ENCODE data around the gene ZNF679. TPM values are rescaled to one million over a fixed set of nuclear protein-coding genes. Genes with fewer than 3 reads are reported as not detected.

The ZNF679 gene
- total RNA-seq, 1 experiment from 2014 or later, result not detected

DNA sequence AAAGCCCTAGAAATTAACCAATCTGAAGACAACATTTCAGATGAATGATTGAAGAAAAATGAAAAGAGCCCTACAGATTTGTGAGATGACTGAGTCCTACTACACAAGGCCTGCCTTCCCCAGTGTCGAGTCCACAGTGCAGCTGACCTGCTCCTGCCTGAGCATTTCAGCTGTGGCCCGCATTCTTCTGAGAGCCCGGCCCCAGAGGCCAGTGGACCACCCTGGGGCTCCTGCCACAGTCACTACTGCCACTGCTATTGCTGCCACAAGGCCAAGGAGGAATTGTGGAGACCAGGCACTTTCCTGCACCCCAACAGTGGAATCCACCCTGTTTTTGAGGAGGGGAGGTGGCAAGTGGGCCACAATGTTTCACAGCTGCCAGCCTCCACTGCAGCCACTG, 40.9 kb upstream of the ZNF679 start:
- BruUV-seq (replicated peaks), result no TSS peak
- TF ChIP-seq SIN3A (IDR thresholded peaks at IDR 0.05; ENCODE audit: borderline replicate concordance, insufficient read depth, low read depth, low read length), result no peak
- no peak for TF ChIP-seq POLR2AphosphoS5 (IDR thresholded peaks at IDR 0.05; ENCODE audit: low read depth, low read length)
- TF ChIP-seq, protein P1, sequence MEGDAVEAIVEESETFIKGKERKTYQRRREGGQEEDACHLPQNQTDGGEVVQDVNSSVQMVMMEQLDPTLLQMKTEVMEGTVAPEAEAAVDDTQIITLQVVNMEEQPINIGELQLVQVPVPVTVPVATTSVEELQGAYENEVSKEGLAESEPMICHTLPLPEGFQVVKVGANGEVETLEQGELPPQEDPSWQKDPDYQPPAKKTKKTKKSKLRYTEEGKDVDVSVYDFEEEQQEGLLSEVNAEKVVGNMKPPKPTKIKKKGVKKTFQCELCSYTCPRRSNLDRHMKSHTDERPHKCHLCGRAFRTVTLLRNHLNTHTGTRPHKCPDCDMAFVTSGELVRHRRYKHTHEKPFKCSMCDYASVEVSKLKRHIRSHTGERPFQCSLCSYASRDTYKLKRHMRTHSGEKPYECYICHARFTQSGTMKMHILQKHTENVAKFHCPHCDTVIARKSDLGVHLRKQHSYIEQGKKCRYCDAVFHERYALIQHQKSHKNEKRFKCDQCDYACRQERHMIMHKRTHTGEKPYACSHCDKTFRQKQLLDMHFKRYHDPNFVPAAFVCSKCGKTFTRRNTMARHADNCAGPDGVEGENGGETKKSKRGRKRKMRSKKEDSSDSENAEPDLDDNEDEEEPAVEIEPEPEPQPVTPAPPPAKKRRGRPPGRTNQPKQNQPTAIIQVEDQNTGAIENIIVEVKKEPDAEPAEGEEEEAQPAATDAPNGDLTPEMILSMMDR (IDR thresholded peaks at IDR 0.05), result no peak
- TF ChIP-seq, protein P2, sequence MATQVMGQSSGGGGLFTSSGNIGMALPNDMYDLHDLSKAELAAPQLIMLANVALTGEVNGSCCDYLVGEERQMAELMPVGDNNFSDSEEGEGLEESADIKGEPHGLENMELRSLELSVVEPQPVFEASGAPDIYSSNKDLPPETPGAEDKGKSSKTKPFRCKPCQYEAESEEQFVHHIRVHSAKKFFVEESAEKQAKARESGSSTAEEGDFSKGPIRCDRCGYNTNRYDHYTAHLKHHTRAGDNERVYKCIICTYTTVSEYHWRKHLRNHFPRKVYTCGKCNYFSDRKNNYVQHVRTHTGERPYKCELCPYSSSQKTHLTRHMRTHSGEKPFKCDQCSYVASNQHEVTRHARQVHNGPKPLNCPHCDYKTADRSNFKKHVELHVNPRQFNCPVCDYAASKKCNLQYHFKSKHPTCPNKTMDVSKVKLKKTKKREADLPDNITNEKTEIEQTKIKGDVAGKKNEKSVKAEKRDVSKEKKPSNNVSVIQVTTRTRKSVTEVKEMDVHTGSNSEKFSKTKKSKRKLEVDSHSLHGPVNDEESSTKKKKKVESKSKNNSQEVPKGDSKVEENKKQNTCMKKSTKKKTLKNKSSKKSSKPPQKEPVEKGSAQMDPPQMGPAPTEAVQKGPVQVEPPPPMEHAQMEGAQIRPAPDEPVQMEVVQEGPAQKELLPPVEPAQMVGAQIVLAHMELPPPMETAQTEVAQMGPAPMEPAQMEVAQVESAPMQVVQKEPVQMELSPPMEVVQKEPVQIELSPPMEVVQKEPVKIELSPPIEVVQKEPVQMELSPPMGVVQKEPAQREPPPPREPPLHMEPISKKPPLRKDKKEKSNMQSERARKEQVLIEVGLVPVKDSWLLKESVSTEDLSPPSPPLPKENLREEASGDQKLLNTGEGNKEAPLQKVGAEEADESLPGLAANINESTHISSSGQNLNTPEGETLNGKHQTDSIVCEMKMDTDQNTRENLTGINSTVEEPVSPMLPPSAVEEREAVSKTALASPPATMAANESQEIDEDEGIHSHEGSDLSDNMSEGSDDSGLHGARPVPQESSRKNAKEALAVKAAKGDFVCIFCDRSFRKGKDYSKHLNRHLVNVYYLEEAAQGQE (IDR thresholded peaks at IDR 0.05; ENCODE audit: insufficient read depth in 1 of 2, low read depth in 2 of 2, low read length in 1 of 2), result no peak
- no peak for TF ChIP-seq TCF7L2 (IDR thresholded peaks at IDR 0.05; ENCODE audit: low read depth, low read length)
- ChIA-PET CTCF (no interaction called here), POLR2A (no interaction called here)
- Histone ChIP-seq H3K4me1 (ENCODE audit: control insufficient read depth, insufficient read depth, low read length) (no peaks in the 10 kb centered on the region), H3K4me3 (ENCODE audit: low read depth in 2 of 2, low read length in 2 of 2) (no peak overlapping the region), H3K9me3 (ENCODE audit: control insufficient read depth, insufficient read depth, low read depth, low read length) (0 out of 2 replicates have a peak, but pooled peaks cover 5% of the 10 kb centered on the region), H3K27ac (ENCODE audit: low read length) (no peak overlapping the region), H3K36me3 (ENCODE audit: control insufficient read depth, insufficient read depth, low read length) (no peaks in the 10 kb centered on the region), H3K27me3 (ENCODE audit: control insufficient read depth, insufficient read depth, low read length) (no peaks in the 10 kb centered on the region)
- in situ Hi-C loops (cut with HindIII; ENCODE audit: low pct_unique_long_range_greater_than_20kb, low sequenced_read_pairs) (no loop called here), intact Hi-C loops (cut with micrococcal nuclease; ENCODE audit: unreplicated experiment) (no loop called here)
- ATAC-seq, result no peak
- no peak for DNase-seq (ENCODE audit: low read depth, low spot score)

DNA sequence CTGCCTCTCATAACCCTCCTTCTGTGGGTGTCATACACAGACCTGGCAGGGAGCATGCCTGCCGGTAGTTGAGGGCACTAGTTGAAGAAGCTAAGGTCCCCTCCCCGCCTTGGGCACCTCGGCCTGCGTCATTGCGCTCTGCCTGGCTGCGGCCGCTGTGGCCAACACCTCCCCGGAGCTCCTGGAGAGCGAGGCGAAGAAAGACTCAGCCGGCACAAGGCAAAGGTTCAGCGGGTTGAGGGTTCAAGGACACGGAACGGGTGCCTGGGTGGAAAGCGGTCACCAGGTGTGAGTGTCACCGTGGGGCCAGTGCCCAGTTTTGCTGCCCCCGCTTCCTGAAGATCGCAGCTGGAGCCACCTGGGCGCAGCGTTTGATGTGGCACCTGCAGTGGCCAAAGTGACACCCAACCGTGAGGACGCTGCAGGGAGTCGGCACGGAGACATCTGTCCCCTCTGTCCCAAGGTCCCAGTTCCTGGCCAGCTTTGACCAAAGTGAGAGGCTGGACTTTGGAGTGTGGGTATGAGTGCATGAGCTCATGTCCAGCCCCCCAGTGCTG, 36.0 kb upstream of the ZNF679 start:
- intact Hi-C loops (cut with micrococcal nuclease; ENCODE audit: unreplicated experiment), result no loop called here
- H3K4me1 ChIP-seq (ENCODE audit: control insufficient read depth, insufficient read depth, low read length), result no peaks in the 10 kb centered on the region
- H3K27ac ChIP-seq (ENCODE audit: low read length), result no peak overlapping the region
- TF ChIP-seq POLR2AphosphoS5 (IDR thresholded peaks at IDR 0.05; ENCODE audit: low read depth, low read length) (no peak), SIN3A (IDR thresholded peaks at IDR 0.05; ENCODE audit: borderline replicate concordance, insufficient read depth, low read depth, low read length) (no peak)
- TF ChIP-seq, protein P1 (IDR thresholded peaks at IDR 0.05), result no peak
- TF ChIP-seq, protein P2 (IDR thresholded peaks at IDR 0.05; ENCODE audit: insufficient read depth in 1 of 2, low read depth in 2 of 2, low read length in 1 of 2), result no peak
- in situ Hi-C loops (cut with HindIII; ENCODE audit: low pct_unique_long_range_greater_than_20kb, low sequenced_read_pairs), result no loop called here
- DNase-seq (ENCODE audit: low read depth, low spot score) (no peak), ATAC-seq (no peak)
- no peaks in the 10 kb centered on the region for H3K27me3 ChIP-seq (ENCODE audit: control insufficient read depth, insufficient read depth, low read length)
- 0 out of 2 replicates have a peak, but pooled peaks cover 15% of the 10 kb centered on the region for H3K9me3 ChIP-seq (ENCODE audit: control insufficient read depth, insufficient read depth, low read depth, low read length)
- ChIA-PET POLR2A (no interaction called here), CTCF (no interaction called here)
- H3K4me3 ChIP-seq (ENCODE audit: low read depth in 2 of 2, low read length in 2 of 2), result no peak overlapping the region
- H3K36me3 ChIP-seq (ENCODE audit: control insufficient read depth, insufficient read depth, low read length), result no peaks in the 10 kb centered on the region
- BruUV-seq (replicated peaks), result no TSS peak

Measured in Panc1 (cell line).